GM13976 (cell line): ENCODE results near the gene L1TD1.

Source experiments
- DNase-seq: peaks from one replicate; pipeline ENCODE4 v3.0.0; 2012; ENCODE audit warnings: low spot score
- CTCF ChIP-seq: IDR thresholded peaks from 2 replicates; pipeline ENCODE4 v1.5.1; 2012; ENCODE audit warnings: borderline replicate concordance, mild to moderate bottlenecking; ENCODE audit not compliant: insufficient read depth; ENCODE audit errors: extremely low read depth, missing control alignments, control extremely low read depth
- in situ Hi-C: fragments of 300-500 bp; cut with MboI; formaldehyde crosslinking; loops from one replicate; pipeline ENCODE4 v1.12.0; 2022; ENCODE audit warnings: low sequenced_read_pairs, mixed read lengths, inconsistent platforms; ENCODE audit not compliant: unreplicated experiment

L1TD1 gene

DNA sequence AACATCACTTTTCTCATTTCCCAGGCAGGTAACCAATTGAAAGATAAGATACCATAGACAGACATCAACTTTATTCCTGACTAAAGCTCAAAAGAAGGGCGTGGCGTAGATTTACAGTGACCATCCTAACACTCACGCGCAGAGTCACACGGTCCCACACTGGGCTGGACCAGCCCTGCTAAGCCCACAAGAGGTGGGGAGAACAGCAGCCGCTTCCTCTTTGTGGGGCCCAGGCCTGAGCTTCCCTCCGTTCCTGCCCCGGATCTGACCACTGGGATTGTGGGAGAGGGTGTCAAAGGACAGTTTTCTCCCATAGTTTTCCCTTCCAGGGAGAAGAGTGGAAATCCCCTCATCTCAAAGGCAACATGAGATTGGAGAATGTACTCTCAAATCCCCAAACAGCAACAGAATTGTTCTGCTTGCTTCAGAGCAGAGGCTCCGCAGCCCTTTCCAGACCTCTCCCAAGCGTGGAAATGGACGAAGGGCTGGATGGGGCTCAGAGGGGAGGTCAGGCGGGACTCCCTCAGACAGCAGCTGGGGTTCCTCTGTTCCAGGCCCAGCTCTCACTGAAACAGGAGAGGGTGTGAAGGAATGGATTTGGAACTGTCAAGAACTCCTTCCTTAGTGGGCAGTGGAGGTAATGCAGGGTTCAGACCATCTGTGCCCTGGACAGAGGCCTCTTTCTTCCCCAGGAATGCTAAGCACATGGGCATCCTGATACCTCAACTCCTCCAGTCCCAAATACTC, 33.7 kb downstream of the L1TD1 start:
- in situ Hi-C loops: no loop called here
- TF ChIP-seq CTCF: no peak

GRCh38 chr1:62228883-62229187, 34.2 kb downstream of the L1TD1 start:
- no peak for DNase-seq
- in situ Hi-C loops: no loop called here
- TF ChIP-seq CTCF: no peak

More for the DNA sequence above, 33.7 kb downstream of the L1TD1 start:
- no peak for DNase-seq

DNA sequence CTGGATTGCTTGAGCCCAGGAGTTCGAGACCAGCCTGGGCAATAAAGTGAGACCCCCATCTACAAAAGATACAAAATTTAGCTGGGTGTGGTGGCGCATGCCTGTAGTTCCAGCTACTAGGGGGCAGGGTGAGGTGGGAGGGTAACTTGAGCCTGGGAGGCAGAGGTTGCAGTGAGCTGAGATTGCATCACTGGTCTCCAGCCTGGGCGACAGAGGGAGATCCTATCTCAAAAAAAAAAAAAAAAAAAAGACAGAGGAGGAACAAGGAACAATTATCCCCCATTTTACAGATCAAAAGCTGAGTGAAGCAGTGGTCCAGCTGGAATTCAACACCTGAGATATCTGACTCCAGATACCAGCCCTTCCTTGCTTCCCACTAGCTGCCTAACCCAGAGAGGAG, 34.8 kb downstream of the L1TD1 start:
- DNase-seq: no peak
- no peak for TF ChIP-seq CTCF
- in situ Hi-C loops: no loop called here

DNA sequence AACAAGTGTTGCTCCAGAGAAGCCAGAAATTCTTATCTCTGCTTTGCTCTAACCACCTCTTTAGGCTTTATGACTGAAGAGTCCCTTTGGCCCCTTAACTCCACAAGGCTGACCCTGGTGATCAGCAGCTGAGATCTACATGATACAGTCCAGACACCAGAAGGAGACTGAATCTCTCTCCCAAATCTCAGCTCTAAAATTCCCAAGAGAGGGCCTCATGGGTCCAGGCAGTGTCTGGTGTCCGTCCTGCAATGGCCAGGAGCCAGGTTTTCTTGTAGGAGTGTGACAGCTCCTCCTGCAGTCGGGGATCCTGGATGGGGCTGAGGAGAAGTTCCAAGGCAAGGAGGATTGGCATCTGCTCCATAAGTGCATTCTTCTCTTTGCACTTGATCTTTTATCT, 35.3 kb downstream of the L1TD1 start:
- no peak for DNase-seq
- TF ChIP-seq CTCF: no peak
- in situ Hi-C loops: no loop called here

GRCh38 chr1:62230718-62231117, 36.1 kb downstream of the L1TD1 start:
- no peak for DNase-seq
- no peak for TF ChIP-seq CTCF
- in situ Hi-C loops: no loop called here

DNA sequence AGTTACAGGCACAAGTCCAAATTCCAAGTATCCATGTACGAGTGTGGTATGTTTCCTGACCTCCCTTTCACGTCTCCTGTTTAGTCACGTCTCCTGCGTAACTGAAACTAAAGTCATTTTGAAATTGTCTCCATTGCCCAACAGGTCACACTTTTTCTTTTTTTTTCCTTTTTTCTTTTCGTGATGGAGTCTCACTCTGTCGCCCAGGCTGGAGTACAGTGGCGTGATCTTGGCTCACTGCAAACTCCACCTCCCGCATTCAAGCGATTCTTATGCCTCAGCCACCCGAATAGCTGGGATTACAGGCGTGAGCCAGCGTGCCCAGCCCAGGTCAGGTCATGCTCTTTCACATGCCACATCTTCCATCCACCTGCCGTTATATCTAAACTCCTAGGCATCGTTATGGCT, 38.2 kb downstream of the L1TD1 start:
- no peak for TF ChIP-seq CTCF
- in situ Hi-C loops: no loop called here
- no peak for DNase-seq
